Sigmoid colon (tissue), 7 donors: ENCODE measurements around the gene CPB1. TPM values are rescaled to one million over a fixed set of nuclear protein-coding genes. Genes with fewer than 3 reads are reported as not detected.

ENCODE experiments used
- DNase-seq: peaks from one replicate; pipeline ENCODE4 v3.0.0-alpha.2; 2019
- H3K27ac ChIP-seq, 4 donors: fragments of 200-600 bp; sonication (generic); one replicate each; pipeline ENCODE4 v1.5.1; 2016 to 2019; ENCODE audit warnings: mild to moderate bottlenecking in 1 of 4
- H3K27me3 ChIP-seq, 3 donors: fragments of 200-600 bp; sonication (generic); one replicate each; pipeline ENCODE4 v1.5.1; 2019; ENCODE audit warnings: mild to moderate bottlenecking in 1 of 3
- H3K36me3 ChIP-seq, 4 donors: fragments of 200-600 bp; sonication (generic); one replicate each; pipeline ENCODE4 v1.5.1; 2016 to 2019
- H3K4me1 ChIP-seq, 4 donors: fragments of 200-600 bp; sonication (generic); one replicate each; pipeline ENCODE4 v1.5.1; 2017 to 2019
- H3K4me3 ChIP-seq, 4 donors: fragments of 200-600 bp; sonication (generic); one replicate each; pipeline ENCODE4 v1.5.1; 2017 to 2019; ENCODE audit warnings: mild to moderate bottlenecking in 2 of 4, moderate library complexity in 1 of 4
- H3K9me3 ChIP-seq, 4 donors: fragments of 200-600 bp in 3 of 4; sonication (generic) in 3 of 4; one replicate each; pipeline versions ENCODE4 v1.5.1 to v1.6.1; 2013 to 2019
- CTCF ChIP-seq, 4 experiments: fragments of 450-650 bp in 3 of 4; fragments of 200-600 bp in 1 of 4; IDR thresholded peaks; one replicate each; pipeline ENCODE4 v1.5.1; 2016 to 2019; ENCODE audit warnings: antibody characterized with exemption in 4 of 4, mild to moderate bottlenecking in 3 of 4, moderate library complexity in 2 of 4
- EP300 ChIP-seq, 4 donors: sonication (generic); formaldehyde crosslinking; IDR thresholded peaks; one replicate each; pipeline ENCODE4 v1.6.1; 2017; ENCODE audit warnings: antibody characterized with exemption in 4 of 4
- POLR2A ChIP-seq, 2 donors: fragments of 450-650 bp; IDR thresholded peaks; one replicate each; pipeline ENCODE4 v1.6.1; 2016; ENCODE audit warnings: antibody characterized with exemption in 2 of 2, mild to moderate bottlenecking in 2 of 2, moderate library complexity in 2 of 2
- POLR2AphosphoS5 ChIP-seq, 4 donors: sonication (generic); formaldehyde crosslinking; IDR thresholded peaks; one replicate each; pipeline ENCODE4 v1.6.1; 2017; ENCODE audit warnings: antibody characterized with exemption in 4 of 4
- WGBS, 2 donors: extraction: QIAGEN DNeasy Blood & Tissue Kit; methylation state at CpG; one replicate each; pipeline ENCODE4 v1.1.7; 2013; 5-methylcytosine and 5-hydroxymethylcytosine counted together
- intact Hi-C: fragments of 100-400 bp; cut with DNase I; formaldehyde crosslinking; loops from one replicate; pipeline ENCODE4 v1.15.1; 2023
- polyA plus RNA-seq, 3 donors: library from polyadenylated mRNA; stranded (reverse); fragments of 200-250 nt; gene quantifications; one replicate each; pipeline ENCODE4 v1.2.3, GENCODE V29; 2013
- total RNA-seq, 4 donors: library from RNA; depleted of rRNA; stranded (reverse); fragments of >200 nt; gene quantifications; one replicate each; pipeline ENCODE4 v1.1.0, GENCODE V29; 2016
- donor health status: healthy with polysubstance abuse.
- donor health status: Bipolar disorder and iron deficiency.
- donor health status: healthy.

Gene CPB1
- total and polyA plus RNA-seq, 7 donors, result 0.22 to 11.4 (median 2.0) TPM; not detected in 3

DNA sequence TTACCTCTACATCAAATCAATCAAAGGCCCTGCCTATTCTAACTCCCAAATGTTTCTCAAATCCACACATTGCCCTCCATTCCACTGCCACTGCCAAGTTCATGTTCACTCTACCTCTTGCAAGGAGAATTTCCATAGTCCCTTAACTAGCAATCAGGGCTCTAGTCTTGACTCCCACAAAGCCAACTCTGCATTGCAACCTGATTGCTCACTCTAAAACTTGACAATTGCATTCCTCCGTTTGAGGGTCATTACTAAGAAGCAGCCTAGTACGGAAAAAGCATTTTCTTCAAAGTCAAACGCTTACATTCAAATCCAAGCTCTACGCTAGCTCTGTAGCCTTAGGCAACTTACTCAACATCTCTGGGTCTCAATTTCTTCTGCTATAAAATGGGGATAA, 38.6 kb downstream of the CPB1 start:
- Histone ChIP-seq H3K9me3 (no peaks in the 10 kb centered on the region), H3K27me3 (no peaks in the 10 kb centered on the region), H3K36me3 (no peaks in the 10 kb centered on the region), H3K4me1 (no peaks in the 10 kb centered on the region), H3K27ac (no peak overlapping the region), H3K4me3 (no peak overlapping the region)
- no peak for DNase-seq
- WGBS, 2 donors, result 91 to 92% methylated on average over 4 of the region's 4 CpGs
- TF ChIP-seq POLR2AphosphoS5 (IDR thresholded peaks at IDR 0.05), result no peak
- no peak for TF ChIP-seq EP300 (IDR thresholded peaks at IDR 0.05)
- TF ChIP-seq POLR2A (IDR thresholded peaks at IDR 0.05), result no peak
- no peak for TF ChIP-seq CTCF (IDR thresholded peaks at IDR 0.05)
- intact Hi-C loops, result no loop called here

GRCh38 chr3:148873270-148873927, 45.8 kb downstream of the CPB1 start:
- Histone ChIP-seq H3K36me3 (no peaks in the 10 kb centered on the region), H3K27me3 (no peaks in the 10 kb centered on the region), H3K9me3 (no peaks in the 10 kb centered on the region), H3K27ac (no peak overlapping the region), H3K4me1 (no peaks in the 10 kb centered on the region), H3K4me3 (no peak overlapping the region)
- no peak for TF ChIP-seq POLR2AphosphoS5 (IDR thresholded peaks at IDR 0.05)
- TF ChIP-seq CTCF (IDR thresholded peaks at IDR 0.05), result no peak
- no peak for TF ChIP-seq EP300 (IDR thresholded peaks at IDR 0.05)
- no peak for TF ChIP-seq POLR2A (IDR thresholded peaks at IDR 0.05)
- DNase-seq, result no peak
- intact Hi-C loops, result no loop called here
- 72 to 85% methylated on average over 9 of the region's 9 CpGs for WGBS, 2 donors

DNA sequence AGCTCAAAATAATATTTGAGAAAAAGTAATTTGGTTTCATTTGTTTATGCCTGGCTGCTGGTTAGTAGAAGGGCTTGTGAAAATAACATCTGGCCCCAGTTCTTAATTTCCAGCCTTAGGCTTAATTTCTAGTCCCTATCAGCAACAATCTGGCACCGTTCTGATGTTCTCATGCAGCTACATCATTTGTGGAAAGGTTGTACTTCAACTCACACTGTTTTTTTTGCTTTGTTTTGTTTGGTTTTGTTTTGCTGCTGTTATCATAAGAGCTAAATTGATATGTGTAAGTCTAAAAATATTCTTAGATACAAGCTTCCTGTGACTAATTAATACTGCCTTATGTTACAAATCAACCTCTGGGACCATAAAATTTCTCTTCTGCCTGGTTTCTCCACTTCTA, 46.4 kb downstream of the CPB1 start:
- H3K36me3 ChIP-seq, result no peaks in the 10 kb centered on the region
- no peak overlapping the region for H3K27ac ChIP-seq
- DNase-seq, result no peak
- no peaks in the 10 kb centered on the region for H3K9me3 ChIP-seq
- TF ChIP-seq EP300 (IDR thresholded peaks at IDR 0.05) (no peak), CTCF (IDR thresholded peaks at IDR 0.05) (no peak), POLR2AphosphoS5 (IDR thresholded peaks at IDR 0.05) (no peak), POLR2A (IDR thresholded peaks at IDR 0.05) (no peak)
- no peak overlapping the region for H3K4me3 ChIP-seq
- intact Hi-C loops, result no loop called here
- H3K27me3 ChIP-seq, result no peaks in the 10 kb centered on the region
- 34 to 71% methylated on average over 1 of the region's 1 CpG for WGBS, 2 donors
- H3K4me1 ChIP-seq, result no peaks in the 10 kb centered on the region

DNA sequence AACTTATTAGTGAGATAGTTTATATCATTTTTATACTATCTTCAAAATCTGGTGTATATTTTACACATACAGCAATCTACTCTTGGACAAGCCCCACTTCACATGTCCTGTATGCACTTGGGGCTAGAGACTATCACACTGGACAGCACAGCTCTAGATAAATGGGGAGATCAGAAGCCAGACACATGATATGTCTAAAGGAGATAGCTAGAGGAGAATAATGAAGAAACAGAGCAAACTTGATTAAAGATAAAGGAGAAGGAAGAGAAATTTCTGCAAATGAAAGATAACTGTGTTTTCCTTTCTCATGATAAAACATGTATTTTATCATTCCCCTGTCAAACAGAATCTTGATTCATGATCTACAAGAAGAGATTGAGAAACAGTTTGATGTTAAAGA, 50.5 kb downstream of the CPB1 start:
- no peaks in the 10 kb centered on the region for H3K4me1 ChIP-seq
- H3K27ac ChIP-seq, result no peak overlapping the region
- intact Hi-C loops, result no loop called here
- TF ChIP-seq CTCF (IDR thresholded peaks at IDR 0.05) (no peak), POLR2AphosphoS5 (IDR thresholded peaks at IDR 0.05) (no peak), EP300 (IDR thresholded peaks at IDR 0.05) (no peak), POLR2A (IDR thresholded peaks at IDR 0.05) (no peak)
- H3K27me3 ChIP-seq, result no peaks in the 10 kb centered on the region
- DNase-seq, result no peak
- H3K4me3 ChIP-seq, result no peak overlapping the region
- H3K9me3 ChIP-seq, result no peaks in the 10 kb centered on the region
- H3K36me3 ChIP-seq, result no peaks in the 10 kb centered on the region

- H3K4me3 ChIP-seq, result no peak overlapping the region
- no peaks in the 10 kb centered on the region for H3K36me3 ChIP-seq
- intact Hi-C loops, result no loop called here
- no peaks in the 10 kb centered on the region for H3K27me3 ChIP-seq
- no peak for DNase-seq
- no peak overlapping the region for H3K27ac ChIP-seq
- H3K9me3 ChIP-seq, result no peaks in the 10 kb centered on the region
- TF ChIP-seq POLR2A (IDR thresholded peaks at IDR 0.05) (no peak), POLR2AphosphoS5 (IDR thresholded peaks at IDR 0.05) (no peak), EP300 (IDR thresholded peaks at IDR 0.05) (no peak), CTCF (IDR thresholded peaks at IDR 0.05) (no peak)
- H3K4me1 ChIP-seq, result no peaks in the 10 kb centered on the region
These were observed 51.6 kb downstream of the CPB1 start for GRCh38 chr3:148879256-148879655.
